ENCODE results near the gene ZFPM1.
"Not testable (repeated sequence)": the region's sequence is repeated elsewhere in the genome, so short reads cannot be mapped to it uniquely, and the experiment has no call there.

ZFPM1 gene

DNA sequence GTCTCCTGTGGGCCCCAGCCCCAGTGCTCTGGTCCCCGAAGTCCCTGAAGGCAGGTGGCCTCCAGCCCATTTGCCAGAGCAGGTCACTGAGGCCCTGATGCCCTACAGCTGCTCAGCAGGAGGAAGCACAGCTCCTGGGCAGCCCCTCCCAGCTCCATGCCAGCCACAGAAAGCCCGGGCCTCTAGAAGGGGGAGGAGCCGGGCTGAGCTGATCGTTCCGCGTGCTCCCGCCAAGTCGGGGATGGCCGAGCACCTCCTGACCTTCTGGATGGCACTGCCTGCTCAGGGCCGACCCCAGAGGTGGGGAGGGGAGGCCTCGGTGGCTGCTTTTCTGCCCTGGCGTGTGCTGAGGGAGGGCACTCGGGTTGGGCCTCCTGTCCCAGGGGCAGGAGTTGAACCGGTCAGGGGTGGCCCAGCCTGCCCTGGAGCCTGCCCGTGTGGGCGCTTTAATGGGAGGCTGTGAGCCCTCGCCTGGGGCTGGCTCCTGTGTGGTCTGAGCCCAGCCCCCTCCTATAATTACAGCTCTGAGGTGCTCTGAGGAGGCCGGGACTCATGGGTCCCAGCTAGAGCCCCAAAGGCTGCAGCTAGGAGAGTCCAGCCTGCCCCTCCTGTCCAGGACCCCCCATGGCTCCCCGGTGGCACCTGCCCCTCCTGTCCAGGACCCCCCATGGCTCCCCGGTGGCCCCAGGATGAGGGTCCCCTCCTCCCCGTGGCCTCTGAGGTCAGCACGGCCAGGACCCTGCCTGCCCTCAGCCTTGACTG lies 29.7 kb downstream of the ZFPM1 start:
- TF ChIP-seq, protein P1, sequence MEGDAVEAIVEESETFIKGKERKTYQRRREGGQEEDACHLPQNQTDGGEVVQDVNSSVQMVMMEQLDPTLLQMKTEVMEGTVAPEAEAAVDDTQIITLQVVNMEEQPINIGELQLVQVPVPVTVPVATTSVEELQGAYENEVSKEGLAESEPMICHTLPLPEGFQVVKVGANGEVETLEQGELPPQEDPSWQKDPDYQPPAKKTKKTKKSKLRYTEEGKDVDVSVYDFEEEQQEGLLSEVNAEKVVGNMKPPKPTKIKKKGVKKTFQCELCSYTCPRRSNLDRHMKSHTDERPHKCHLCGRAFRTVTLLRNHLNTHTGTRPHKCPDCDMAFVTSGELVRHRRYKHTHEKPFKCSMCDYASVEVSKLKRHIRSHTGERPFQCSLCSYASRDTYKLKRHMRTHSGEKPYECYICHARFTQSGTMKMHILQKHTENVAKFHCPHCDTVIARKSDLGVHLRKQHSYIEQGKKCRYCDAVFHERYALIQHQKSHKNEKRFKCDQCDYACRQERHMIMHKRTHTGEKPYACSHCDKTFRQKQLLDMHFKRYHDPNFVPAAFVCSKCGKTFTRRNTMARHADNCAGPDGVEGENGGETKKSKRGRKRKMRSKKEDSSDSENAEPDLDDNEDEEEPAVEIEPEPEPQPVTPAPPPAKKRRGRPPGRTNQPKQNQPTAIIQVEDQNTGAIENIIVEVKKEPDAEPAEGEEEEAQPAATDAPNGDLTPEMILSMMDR (IDR thresholded peaks at IDR 0.05) = no peak
- Histone ChIP-seq H3K4me3 (no peak overlapping the region), H3K27ac (no peak overlapping the region)
- DNase-seq (ENCODE audit: low spot score) = no peak

GRCh38 chr16:88483392-88483641 lies 30.2 kb downstream of the ZFPM1 start:
- Histone ChIP-seq H3K27ac (no peak overlapping the region), H3K4me3 (no peak overlapping the region)
- TF ChIP-seq, protein P1 (IDR thresholded peaks at IDR 0.05) = no peak
- DNase-seq (ENCODE audit: low spot score) = no peak

GRCh38 chr16:88484505-88485365 lies 31.7 kb downstream of the ZFPM1 start:
- H3K27ac ChIP-seq = no peak overlapping the region
- TF ChIP-seq, protein P1 (IDR thresholded peaks at IDR 0.05) = no peak
- no peak for DNase-seq (ENCODE audit: low spot score)
- H3K4me3 ChIP-seq = no peak overlapping the region

DNA sequence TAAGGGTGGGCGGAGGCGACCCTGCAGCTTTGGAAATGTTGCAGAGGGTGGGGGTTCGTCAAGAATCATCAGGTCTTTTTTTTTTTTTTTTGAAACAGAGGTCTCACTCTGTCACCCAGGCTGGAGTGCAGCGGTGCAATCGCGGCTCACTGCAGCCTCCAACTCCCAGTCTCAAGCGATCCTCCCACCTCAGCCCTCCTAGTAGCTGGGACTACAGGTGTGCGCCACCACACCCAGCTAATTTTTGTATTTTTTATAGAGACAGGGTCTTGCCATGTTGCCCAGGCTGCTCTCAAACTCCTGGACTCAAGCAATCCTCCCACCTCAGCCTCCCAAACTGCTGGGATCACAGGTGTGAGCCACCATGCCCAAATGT lies 32.3 kb downstream of the ZFPM1 start:
- H3K27ac ChIP-seq; DNase-seq (ENCODE audit: low spot score): not testable (repeated sequence)

GRCh38 chr16:88486398-88487123 lies 33.5 kb downstream of the ZFPM1 start:
- TF ChIP-seq, protein P1 (IDR thresholded peaks at IDR 0.05) = no peak
- no peak overlapping the region for H3K27ac ChIP-seq

More for the DNA sequence above, 32.3 kb downstream of the ZFPM1 start:
- H3K4me3 ChIP-seq = not testable (repeated sequence)

GRCh38 chr16:88487124-88487432 lies 34.0 kb downstream of the ZFPM1 start:
- H3K4me3 ChIP-seq = no peak overlapping the region
- H3K27ac ChIP-seq = no peak overlapping the region
- DNase-seq (ENCODE audit: low spot score) = no peak
- TF ChIP-seq, protein P1 (IDR thresholded peaks at IDR 0.05) = no peak

More at GRCh38 chr16:88486398-88487123, 33.5 kb downstream of the ZFPM1 start:
- H3K4me3 ChIP-seq = no peak overlapping the region
- no peak for DNase-seq (ENCODE audit: low spot score)

All from coronary artery (tissue), 2 donors.